ENCODE measurements around the gene SYCP2.

- TF ChIP-seq CTCF (IDR thresholded peaks at IDR 0.05) (no peak), ZFX (IDR thresholded peaks at IDR 0.05; ENCODE audit: borderline replicate concordance) (no peak)
Observed at GRCh38 chr20:59903621-59904020, 29.8 kb downstream of the SYCP2 start.

Measured in 22Rv1 (cell line).